ENCODE measurements around the gene C11orf24.
A peak's percentile ranks its signal among the peaks of the same experiment; 100 is the strongest.

Gene C11orf24

GRCh38 chr11:68213135-68213515 lies 58.6 kb downstream of the C11orf24 start, which contains the start of gene KMT5B:
TSS of gene KMT5B (minus strand) at chr11:68213296. CDS start at chr11:68190076, 23,220 bp downstream.
- peak within 1 kb of the TSS; percentile 99 for H3K9ac ChIP-seq (ENCODE audit: low read depth, low read length)
- no peaks in the 10 kb centered on the region for H3K36me3 ChIP-seq (ENCODE audit: insufficient read depth, low read length)
- no peaks in the 10 kb centered on the region for H3K9me3 ChIP-seq (ENCODE audit: insufficient read depth, low read depth, low read length)
- under 1% methylated on average over 60 of the region's 60 CpGs for WGBS
- H3K27me3 ChIP-seq (ENCODE audit: insufficient read depth, low read length): peaks cover 4% of the 10 kb centered on the region; the same call in 1 of the 2 replicates
- H3K4me1 ChIP-seq (ENCODE audit: insufficient read depth, low read length): peaks cover 14% of the 10 kb centered on the region; the same call in 1 of the 2 replicates
- peak within 1 kb of the TSS; percentile 99 for H3K27ac ChIP-seq (ENCODE audit: low read depth, low read length)
- peak within 1 kb of the TSS; percentile 94 for H3K4me3 ChIP-seq (ENCODE audit: low read length)

- Histone ChIP-seq H3K9ac (ENCODE audit: low read depth, low read length) (peak overlapping the region; percentile 92), H3K4me1 (ENCODE audit: insufficient read depth, low read length) (peaks cover 14% of the 10 kb centered on the region; the same call in 1 of the 2 replicates), H3K27me3 (ENCODE audit: insufficient read depth, low read length) (peaks cover 4% of the 10 kb centered on the region; the same call in 1 of the 2 replicates), H3K9me3 (ENCODE audit: insufficient read depth, low read depth, low read length) (no peaks in the 10 kb centered on the region), H3K36me3 (ENCODE audit: insufficient read depth, low read length) (no peaks in the 10 kb centered on the region), H3K4me3 (ENCODE audit: low read length) (peak overlapping the region; percentile 94), H3K27ac (ENCODE audit: low read depth, low read length) (peak overlapping the region; percentile 99)
- 1% methylated on average over 78 of the region's 80 CpGs for WGBS
Observed at GRCh38 chr11:68212421-68213134, 59.2 kb downstream of the C11orf24 start.

GRCh38 chr11:68211546-68211945 lies 60.2 kb downstream of the C11orf24 start:
- Histone ChIP-seq H3K4me1 (ENCODE audit: insufficient read depth, low read length) (peaks cover 15% of the 10 kb centered on the region), H3K9ac (ENCODE audit: low read depth, low read length) (0 out of 2 replicates have a peak overlapping the region, but pooled peaks have one; percentile 78), H3K36me3 (ENCODE audit: insufficient read depth, low read length) (no peaks in the 10 kb centered on the region), H3K27me3 (ENCODE audit: insufficient read depth, low read length) (peaks cover 4% of the 10 kb centered on the region; the same call in 1 of the 2 replicates), H3K9me3 (ENCODE audit: insufficient read depth, low read depth, low read length) (no peaks in the 10 kb centered on the region), H3K27ac (ENCODE audit: low read depth, low read length) (no peak overlapping the region), H3K4me3 (ENCODE audit: low read length) (peak overlapping the region; percentile 94)
- WGBS: 64% methylated on average over 14 of the region's 14 CpGs

All from HUES64 (cell line).